Neural cell (in vitro differentiated cells): ENCODE data around the gene SRGAP3.

Experiments
- CTCF ChIP-seq: fragments of 450-650 bp; IDR thresholded peaks from 2 replicates; pipeline ENCODE4 v1.5.1; 2014; ENCODE audit warnings: antibody characterized with exemption, mild to moderate bottlenecking, moderate library complexity; ENCODE audit not compliant: poor library complexity, severe bottlenecking
- EZH2 ChIP-seq: fragments of 200-600, 300-800 bp; shearing (Covaris generic), sonication (generic); IDR thresholded peaks from 2 replicates; pipeline ENCODE4 v1.6.1; 2014; ENCODE audit warnings: antibody characterized with exemption, low read length, borderline replicate concordance, mild to moderate bottlenecking; ENCODE audit not compliant: insufficient read depth, poor library complexity, severe bottlenecking
- TAF1 ChIP-seq: IDR thresholded peaks from 2 replicates; pipeline ENCODE4 v1.6.1; 2012; ENCODE audit warnings: low read depth

DNA sequence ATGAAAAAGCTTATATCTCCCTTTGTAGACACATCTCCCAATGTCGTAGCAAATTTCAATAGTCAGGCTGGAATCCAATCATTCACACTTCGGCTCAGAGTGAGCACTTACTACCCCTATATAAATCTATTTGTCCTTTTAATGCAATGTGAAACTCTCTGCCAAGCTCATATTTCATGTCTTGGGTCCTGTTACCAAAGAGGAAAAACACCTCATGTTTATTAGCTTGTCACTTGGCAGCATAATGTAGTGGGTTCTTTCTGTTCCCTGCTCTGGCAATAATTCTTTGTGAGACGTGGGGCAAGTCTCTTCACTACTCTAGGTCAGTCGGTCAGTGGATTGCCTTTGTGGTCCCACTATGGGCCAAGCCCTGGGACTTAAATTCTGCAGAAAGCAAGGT, 107.1 kb downstream of the SRGAP3 start:
- TF ChIP-seq CTCF (no peak), TAF1 (no peak), EZH2 (no peak)
